ENCODE measurements around the gene LGALS4. TPM values are rescaled to one million over a fixed set of nuclear protein-coding genes. Genes with fewer than 3 reads are reported as not detected.
"Not testable (repeated sequence)": the region's sequence is repeated elsewhere in the genome, so short reads cannot be mapped to it uniquely, and the experiment has no call there.

LGALS4 gene
- total RNA-seq, 4 donors from 2014 or later: 1.1 to 2.7 (median 1.9) TPM

DNA sequence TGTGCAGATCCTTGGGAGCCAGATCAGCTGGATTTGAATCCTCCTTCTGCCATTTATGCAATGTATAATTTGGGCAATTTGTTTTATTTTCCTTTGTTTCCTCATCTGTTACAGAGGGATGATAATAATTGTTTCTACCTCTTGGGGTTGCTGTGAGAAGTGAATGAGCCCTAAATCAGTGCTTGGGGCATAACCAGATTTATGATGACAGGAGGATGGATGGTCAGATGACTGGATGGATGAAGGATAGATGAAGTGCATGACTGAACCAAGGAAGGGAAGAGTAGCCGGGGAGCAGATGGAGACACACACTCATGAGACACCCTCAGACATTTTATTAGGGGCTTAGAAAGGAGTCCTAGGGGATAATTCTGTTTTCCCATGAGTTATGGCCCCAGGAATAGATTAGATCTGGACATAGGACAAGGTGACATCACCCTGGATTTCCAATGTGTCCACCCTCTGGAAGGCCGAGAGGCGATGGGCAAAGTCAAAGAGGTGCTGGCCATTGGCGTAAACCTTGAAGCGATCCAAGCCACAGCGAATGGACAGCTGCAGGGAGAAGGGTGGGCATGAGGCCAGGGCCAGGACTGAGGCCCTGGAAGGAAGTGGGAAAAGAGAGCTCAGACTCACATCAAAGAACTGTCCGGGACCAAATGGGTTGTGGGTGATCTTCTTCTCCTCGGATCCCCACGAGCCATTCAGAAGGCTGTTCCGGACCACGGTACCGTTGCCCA, 11.2 kb downstream of the LGALS4 start:
- intact Hi-C loops (cut with DNase I; ENCODE audit: low total_unique reads): no loop called here
- 95 to 96% methylated on average over 12 of the region's 12 CpGs for WGBS, 2 donors
- no peak overlapping the region for H3K4me3 ChIP-seq (ENCODE audit: low read depth, poor library complexity, severe bottlenecking)
- TF ChIP-seq, protein P1, sequence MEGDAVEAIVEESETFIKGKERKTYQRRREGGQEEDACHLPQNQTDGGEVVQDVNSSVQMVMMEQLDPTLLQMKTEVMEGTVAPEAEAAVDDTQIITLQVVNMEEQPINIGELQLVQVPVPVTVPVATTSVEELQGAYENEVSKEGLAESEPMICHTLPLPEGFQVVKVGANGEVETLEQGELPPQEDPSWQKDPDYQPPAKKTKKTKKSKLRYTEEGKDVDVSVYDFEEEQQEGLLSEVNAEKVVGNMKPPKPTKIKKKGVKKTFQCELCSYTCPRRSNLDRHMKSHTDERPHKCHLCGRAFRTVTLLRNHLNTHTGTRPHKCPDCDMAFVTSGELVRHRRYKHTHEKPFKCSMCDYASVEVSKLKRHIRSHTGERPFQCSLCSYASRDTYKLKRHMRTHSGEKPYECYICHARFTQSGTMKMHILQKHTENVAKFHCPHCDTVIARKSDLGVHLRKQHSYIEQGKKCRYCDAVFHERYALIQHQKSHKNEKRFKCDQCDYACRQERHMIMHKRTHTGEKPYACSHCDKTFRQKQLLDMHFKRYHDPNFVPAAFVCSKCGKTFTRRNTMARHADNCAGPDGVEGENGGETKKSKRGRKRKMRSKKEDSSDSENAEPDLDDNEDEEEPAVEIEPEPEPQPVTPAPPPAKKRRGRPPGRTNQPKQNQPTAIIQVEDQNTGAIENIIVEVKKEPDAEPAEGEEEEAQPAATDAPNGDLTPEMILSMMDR (IDR thresholded peaks at IDR 0.05): no peak
- no peak for TF ChIP-seq POLR2A (IDR thresholded peaks at IDR 0.05)
- no peak for DNase-seq (ENCODE audit: low spot score in 2 of 2)

DNA sequence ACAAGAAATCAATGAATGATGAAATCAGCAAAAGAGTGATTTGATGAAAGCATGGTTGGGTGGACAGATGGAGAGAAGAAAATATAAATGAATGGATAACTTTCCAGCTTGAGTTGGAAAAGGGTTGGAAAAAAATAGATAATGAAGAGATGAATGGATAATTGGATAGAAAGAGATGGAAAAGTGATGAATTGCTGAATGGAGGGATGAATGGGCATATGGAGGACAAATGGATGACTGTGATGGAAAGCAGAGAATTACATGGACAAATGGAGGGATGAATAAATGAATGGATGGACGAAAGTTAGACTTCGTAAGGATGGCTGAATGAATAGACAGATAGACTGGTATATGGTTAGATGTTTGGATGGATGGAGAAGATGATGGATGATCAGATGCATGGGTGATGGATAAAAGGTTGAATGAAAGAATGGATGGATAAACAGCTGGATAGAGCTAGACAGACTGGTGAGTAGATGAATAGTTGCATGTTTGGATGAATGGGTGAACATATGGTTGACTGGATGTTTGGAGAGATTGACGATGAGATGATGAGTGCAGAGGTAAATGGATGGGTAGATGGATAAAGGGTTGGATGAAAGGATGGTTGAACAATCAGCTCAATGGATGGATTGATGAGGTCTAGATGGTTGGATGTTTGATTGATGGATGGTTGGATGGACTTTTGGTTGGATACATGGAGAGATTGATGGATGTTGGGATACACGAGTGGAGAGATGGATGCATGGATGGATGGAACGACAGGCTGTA, 12.0 kb downstream of the LGALS4 start:
- intact Hi-C loops (cut with DNase I; ENCODE audit: low total_unique reads): no loop called here
- 92 to 96% methylated on average over 5 of the region's 5 CpGs for WGBS, 2 donors

DNA sequence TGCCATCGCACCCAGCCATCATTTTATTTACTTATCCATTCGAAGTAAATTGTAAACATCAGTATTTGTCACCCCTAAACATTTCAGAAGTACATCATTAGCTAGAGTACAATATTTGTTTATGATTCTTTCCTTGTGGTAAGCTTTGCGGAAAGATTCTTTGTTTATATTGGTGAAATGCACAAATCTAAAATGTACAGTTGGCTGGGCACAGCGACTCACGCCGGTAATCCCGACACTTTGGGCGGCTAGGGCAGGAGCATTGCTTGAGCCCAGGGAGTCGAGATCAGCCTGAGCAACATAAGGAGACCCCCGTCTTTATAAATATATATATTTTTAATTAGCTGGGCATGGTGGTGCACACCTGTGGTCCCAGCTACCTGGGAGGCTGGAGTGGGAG, 13.6 kb downstream of the LGALS4 start:
- TF ChIP-seq POLR2A (IDR thresholded peaks at IDR 0.05): no peak
- TF ChIP-seq, protein P1 (IDR thresholded peaks at IDR 0.05): no peak
- no peak for DNase-seq (ENCODE audit: low spot score in 2 of 2)
- intact Hi-C loops (cut with DNase I; ENCODE audit: low total_unique reads): no loop called here
- no peak overlapping the region for H3K4me3 ChIP-seq (ENCODE audit: low read depth, poor library complexity, severe bottlenecking)
- WGBS, 2 donors: 87% methylated on average over 10 of the region's 10 CpGs

More for the DNA sequence above, 12.0 kb downstream of the LGALS4 start:
- no peak for DNase-seq (ENCODE audit: low spot score in 2 of 2)
- no peak for TF ChIP-seq POLR2A (IDR thresholded peaks at IDR 0.05)
- TF ChIP-seq, protein P1 (IDR thresholded peaks at IDR 0.05): no peak
- no peak overlapping the region for H3K4me3 ChIP-seq (ENCODE audit: low read depth, poor library complexity, severe bottlenecking)

DNA sequence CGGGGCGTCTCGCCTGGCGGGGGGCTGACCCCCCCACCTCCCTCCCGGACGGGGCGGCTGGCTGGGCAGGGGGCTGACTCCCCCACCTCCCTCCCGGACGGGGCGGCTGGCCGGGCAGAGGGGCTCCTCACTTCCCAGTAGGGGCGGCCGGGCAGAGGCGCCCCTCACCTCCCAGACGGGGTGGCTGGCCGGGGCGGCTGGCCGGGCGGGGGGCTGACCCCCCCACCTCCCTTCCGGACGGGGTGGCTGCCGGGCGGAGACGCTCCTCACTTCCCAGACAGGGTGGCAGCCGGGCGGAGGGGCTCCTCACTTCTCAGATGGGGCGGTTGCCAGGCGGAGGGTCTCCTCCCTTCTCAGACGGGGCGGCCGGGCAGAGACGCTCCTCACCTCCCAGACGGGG, 15.0 kb downstream of the LGALS4 start:
- 91% methylated on average over 12 of the region's 33 CpGs; no CpG with 5 or more reads in 1 of the 2 donors for WGBS, 2 donors
- intact Hi-C loops (cut with DNase I; ENCODE audit: low total_unique reads); DNase-seq (ENCODE audit: low spot score in 2 of 2); H3K4me3 ChIP-seq (ENCODE audit: low read depth, poor library complexity, severe bottlenecking): not testable (repeated sequence)

DNA sequence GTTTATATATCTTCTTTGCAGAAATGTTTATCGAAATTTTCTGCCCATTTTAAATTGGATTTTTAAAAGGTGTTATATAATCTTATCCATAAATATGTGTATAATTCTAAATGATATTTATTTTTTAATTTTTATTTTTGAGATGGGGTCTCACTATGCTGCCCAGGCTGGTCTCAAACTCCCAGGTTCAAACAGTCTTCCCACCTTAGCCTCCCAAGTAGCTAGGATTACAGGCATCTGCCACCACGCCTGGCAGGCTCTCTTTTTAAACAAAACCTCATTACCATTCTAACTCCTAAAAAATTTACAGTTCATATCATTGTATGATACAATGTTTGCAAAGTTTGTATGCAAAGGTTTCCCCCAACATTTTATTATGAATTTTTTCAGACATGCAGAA, 16.6 kb downstream of the LGALS4 start:
- TF ChIP-seq POLR2A (IDR thresholded peaks at IDR 0.05): no peak
- TF ChIP-seq, protein P1 (IDR thresholded peaks at IDR 0.05): no peak
- no peak for DNase-seq (ENCODE audit: low spot score in 2 of 2)
- H3K4me3 ChIP-seq (ENCODE audit: low read depth, poor library complexity, severe bottlenecking): no peak overlapping the region
- WGBS, 2 donors: 35 to 82% methylated on average over 2 of the region's 2 CpGs
- intact Hi-C loops (cut with DNase I; ENCODE audit: low total_unique reads): no loop called here

DNA sequence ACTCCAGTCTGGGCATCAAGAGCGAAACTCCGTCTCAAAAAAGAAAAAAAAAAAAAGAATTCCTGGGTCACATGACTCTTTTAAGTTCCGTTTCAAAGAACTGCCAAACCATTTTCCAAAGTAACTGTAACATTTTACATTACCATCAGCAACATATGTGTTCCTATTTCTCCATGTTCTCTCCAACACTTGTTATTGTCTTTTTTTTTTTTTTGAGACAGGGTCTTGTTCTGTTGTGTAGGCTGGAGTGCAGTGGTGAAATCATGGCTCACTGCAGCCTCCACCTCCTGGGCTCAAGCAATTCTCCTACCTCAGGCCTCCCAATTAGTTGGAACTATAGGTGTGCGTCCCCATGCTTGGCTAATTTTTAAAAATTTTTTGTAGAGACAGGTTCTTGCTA, 17.2 kb downstream of the LGALS4 start:
- WGBS, 2 donors: 89 to 90% methylated on average over 4 of the region's 4 CpGs
- intact Hi-C loops (cut with DNase I; ENCODE audit: low total_unique reads): no loop called here
- TF ChIP-seq POLR2A (IDR thresholded peaks at IDR 0.05): no peak
- TF ChIP-seq, protein P1 (IDR thresholded peaks at IDR 0.05): no peak
- H3K4me3 ChIP-seq (ENCODE audit: low read depth, poor library complexity, severe bottlenecking): no peak overlapping the region
- DNase-seq (ENCODE audit: low spot score in 2 of 2): no peak
